Activated CD4-positive, alpha-beta T cell treated with anti-CD3 and anti-CD28 coated beads, Interleukin-2, amount 50 U/mL, for 24 hours (primary cell): ENCODE data around the gene NSF.
"Not testable (repeated sequence)": the region's sequence is repeated elsewhere in the genome, so short reads cannot be mapped to it uniquely, and the experiment has no call there.

Source experiments
- DNase-seq, 2 donors: peaks; one replicate each; pipeline ENCODE4 v3.0.0-alpha.2; 2020; ENCODE audit warnings: low read depth in 1 of 2, low spot score in 1 of 2

The NSF gene

GRCh38 chr17:46628753-46629436 lies 38.4 kb downstream of the NSF start:
- not testable (repeated sequence) for DNase-seq

GRCh38 chr17:46632146-46632545 lies 41.7 kb downstream of the NSF start:
- DNase-seq, result not testable (repeated sequence)

- not testable (repeated sequence) for DNase-seq
Observed at GRCh38 chr17:46634844-46635243, 44.4 kb downstream of the NSF start.

GRCh38 chr17:46641861-46642656 lies 51.6 kb downstream of the NSF start:
- not testable (repeated sequence) for DNase-seq

GRCh38 chr17:46647251-46647650 lies 56.8 kb downstream of the NSF start:
- not testable (repeated sequence) for DNase-seq

- not testable (repeated sequence) for DNase-seq
Observed at GRCh38 chr17:46647688-46648278, 57.3 kb downstream of the NSF start.

- DNase-seq, result not testable (repeated sequence)
Observed at GRCh38 chr17:46649246-46649645, 58.8 kb downstream of the NSF start.

GRCh38 chr17:46652024-46652643 lies 61.7 kb downstream of the NSF start:
- DNase-seq, result not testable (repeated sequence)

- not testable (repeated sequence) for DNase-seq
Observed at GRCh38 chr17:46658235-46658634, 67.8 kb downstream of the NSF start.

- DNase-seq, result not testable (repeated sequence)
Observed at GRCh38 chr17:46659702-46660101, 69.2 kb downstream of the NSF start.

GRCh38 chr17:46663123-46663522 lies 72.7 kb downstream of the NSF start:
- DNase-seq, result not testable (repeated sequence)

- DNase-seq, result not testable (repeated sequence)
Observed at GRCh38 chr17:46663552-46663951, 73.1 kb downstream of the NSF start.

- not testable (repeated sequence) for DNase-seq
Observed at GRCh38 chr17:46665969-46666368, 75.5 kb downstream of the NSF start.

GRCh38 chr17:46670789-46671188 lies 80.3 kb downstream of the NSF start:
- DNase-seq, result not testable (repeated sequence)

GRCh38 chr17:46672777-46673176 lies 82.3 kb downstream of the NSF start:
- DNase-seq, result not testable (repeated sequence)

- DNase-seq, result not testable (repeated sequence)
Observed at GRCh38 chr17:46677819-46678218, 87.3 kb downstream of the NSF start.

GRCh38 chr17:46683653-46684052 lies 93.2 kb downstream of the NSF start:
- DNase-seq, result not testable (repeated sequence)

GRCh38 chr17:46685284-46685683 lies 94.8 kb downstream of the NSF start:
- not testable (repeated sequence) for DNase-seq

GRCh38 chr17:46692196-46692595 lies 101.7 kb downstream of the NSF start:
- DNase-seq, result not testable (repeated sequence)

- not testable (repeated sequence) for DNase-seq
Observed at GRCh38 chr17:46693283-46693682, 102.8 kb downstream of the NSF start.

- not testable (repeated sequence) for DNase-seq
Observed at GRCh38 chr17:46696522-46696921, 106.1 kb downstream of the NSF start.
